ENCODE measurements around the gene PIGU.

DNA sequence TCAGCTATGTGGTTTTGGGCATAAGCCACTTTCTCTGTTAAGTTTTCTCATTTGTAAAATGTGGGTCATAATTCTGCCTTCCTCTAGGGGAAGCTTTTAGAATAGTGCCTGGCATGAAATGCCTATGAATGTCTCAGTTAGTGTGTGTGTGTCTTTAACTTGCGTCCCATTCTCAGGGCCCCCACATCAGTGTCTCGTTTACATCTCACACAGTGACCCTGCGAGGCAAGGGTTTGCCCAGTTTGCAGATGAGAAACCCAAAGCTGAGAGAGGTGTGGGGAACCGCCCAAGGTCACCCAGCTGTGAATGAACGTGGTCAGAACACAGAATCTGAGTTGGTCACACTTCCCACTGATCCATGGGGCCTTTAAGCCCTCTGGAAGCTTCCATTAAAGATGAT is 146.6 kb downstream of the PIGU start:
- TF ChIP-seq, protein P1, sequence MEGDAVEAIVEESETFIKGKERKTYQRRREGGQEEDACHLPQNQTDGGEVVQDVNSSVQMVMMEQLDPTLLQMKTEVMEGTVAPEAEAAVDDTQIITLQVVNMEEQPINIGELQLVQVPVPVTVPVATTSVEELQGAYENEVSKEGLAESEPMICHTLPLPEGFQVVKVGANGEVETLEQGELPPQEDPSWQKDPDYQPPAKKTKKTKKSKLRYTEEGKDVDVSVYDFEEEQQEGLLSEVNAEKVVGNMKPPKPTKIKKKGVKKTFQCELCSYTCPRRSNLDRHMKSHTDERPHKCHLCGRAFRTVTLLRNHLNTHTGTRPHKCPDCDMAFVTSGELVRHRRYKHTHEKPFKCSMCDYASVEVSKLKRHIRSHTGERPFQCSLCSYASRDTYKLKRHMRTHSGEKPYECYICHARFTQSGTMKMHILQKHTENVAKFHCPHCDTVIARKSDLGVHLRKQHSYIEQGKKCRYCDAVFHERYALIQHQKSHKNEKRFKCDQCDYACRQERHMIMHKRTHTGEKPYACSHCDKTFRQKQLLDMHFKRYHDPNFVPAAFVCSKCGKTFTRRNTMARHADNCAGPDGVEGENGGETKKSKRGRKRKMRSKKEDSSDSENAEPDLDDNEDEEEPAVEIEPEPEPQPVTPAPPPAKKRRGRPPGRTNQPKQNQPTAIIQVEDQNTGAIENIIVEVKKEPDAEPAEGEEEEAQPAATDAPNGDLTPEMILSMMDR (IDR thresholded peaks at IDR 0.05; ENCODE audit: low read depth, low read length, poor library complexity, severe bottlenecking), result no peak
- TF ChIP-seq EZH2phosphoT487 (IDR thresholded peaks at IDR 0.05; ENCODE audit: borderline replicate concordance, low read length), result no peak

Data from DOHH2 (cell line).